SK-N-SH (cell line): ENCODE results near the gene RNF180.

Source experiments
- CHD2 ChIP-seq: fragments of 150-350 bp; IDR thresholded peaks from 2 replicates; pipeline ENCODE4 v1.6.1; 2018; ENCODE audit warnings: low read length; ENCODE audit not compliant: partially characterized antibody
- CTCF ChIP-seq: fragments of 200-600 bp; sonication (generic); IDR thresholded peaks from 2 replicates; pipeline ENCODE4 v1.6.1; 2017; ENCODE audit warnings: antibody characterized with exemption, mild to moderate bottlenecking, moderate library complexity
- EP300 ChIP-seq, 2 experiments: IDR thresholded peaks; 2 replicates each; pipeline versions ENCODE4 v1.4.0 to v1.6.1; 2012; ENCODE audit warnings: borderline replicate concordance in 1 of 2, low read depth in 1 of 2, low read length in 1 of 2
- EZH2phosphoT487 ChIP-seq: fragments of 200-600 bp; sonication (generic); IDR thresholded peaks from 2 replicates; pipeline ENCODE4 v1.6.1; 2017; ENCODE audit warnings: low read depth, mixed run types, mild to moderate bottlenecking, antibody characterized with exemption, moderate library complexity, borderline replicate concordance
- JUND ChIP-seq: IDR thresholded peaks from 2 replicates; pipeline ENCODE4 v1.4.0; 2012
- MAX ChIP-seq: IDR thresholded peaks from 2 replicates; pipeline ENCODE4 v1.4.0; 2012; ENCODE audit warnings: low read depth
- POLR2AphosphoS5 ChIP-seq: IDR thresholded peaks from 2 replicates; pipeline ENCODE4 v1.6.1; 2012; ENCODE audit warnings: low read depth, low read length
- RAD21 ChIP-seq: IDR thresholded peaks from 2 replicates; pipeline ENCODE4 v1.6.1; 2012; ENCODE audit warnings: mild to moderate bottlenecking, low read length
- TAF1 ChIP-seq: IDR thresholded peaks from 2 replicates; pipeline ENCODE4 v1.6.1; 2012; ENCODE audit warnings: low read depth, mild to moderate bottlenecking, low read length, moderate library complexity, borderline replicate concordance
- USF1 ChIP-seq: IDR thresholded peaks from 2 replicates; pipeline ENCODE4 v1.4.0; 2012; ENCODE audit warnings: low read depth, borderline replicate concordance

- no peak for TF ChIP-seq CTCF
- no peak for TF ChIP-seq TAF1
- no peak for TF ChIP-seq RAD21
- no peak for TF ChIP-seq MAX
- TF ChIP-seq POLR2AphosphoS5, result no peak
- TF ChIP-seq CHD2, result no peak
- no peak for TF ChIP-seq EZH2phosphoT487
- no peak for TF ChIP-seq JUND
- no peak for TF ChIP-seq USF1
- TF ChIP-seq EP300 (IDR thresholded peaks at IDR 0.05; ENCODE audit: borderline replicate concordance in 1 of 2, low read depth in 1 of 2, low read length in 1 of 2), result no peak
Observed at GRCh38 chr5:64214132-64214531, 48.5 kb downstream of the RNF180 start.
